Central memory CD8-positive, alpha-beta T cell (primary cell): ENCODE measurements around the gene HERC2.
"Not testable (repeated sequence)": the region's sequence is repeated elsewhere in the genome, so short reads cannot be mapped to it uniquely, and the experiment has no call there.

Experiments
- ATAC-seq: fragments of 150-1000 bp; cut with Tn5 transposase; replicated peaks from 2 replicates; pipeline ENCODE4 v1.10.0; 2022; ENCODE audit warnings: mild to moderate bottlenecking, moderate FRiP score, moderate number of reproducible peaks; ENCODE audit not compliant: poor library complexity, severe bottlenecking; ENCODE audit errors: extremely low read depth
- DNase-seq, 2 donors: peaks; one replicate each; pipeline ENCODE4 v3.0.0; 2021; ENCODE audit warnings: low spot score in 2 of 2
- H3K27ac Mint-ChIP-seq: one replicate; pipeline ENCODE4 v1.8.0; 2022; ENCODE audit warnings: low read depth, mild to moderate bottlenecking, moderate library complexity, mixed read lengths
- H3K27me3 Mint-ChIP-seq: one replicate; pipeline ENCODE4 v1.8.0; 2022; ENCODE audit warnings: mixed read lengths
- H3K36me3 Mint-ChIP-seq: one replicate; pipeline ENCODE4 v1.8.0; 2022; ENCODE audit warnings: mild to moderate bottlenecking, moderate library complexity, mixed read lengths; ENCODE audit not compliant: insufficient read depth
- H3K4me1 Mint-ChIP-seq: one replicate; pipeline ENCODE4 v1.8.0; 2022; ENCODE audit warnings: mixed read lengths
- H3K4me3 Mint-ChIP-seq: one replicate; pipeline ENCODE4 v1.8.0; 2022; ENCODE audit warnings: mild to moderate bottlenecking, moderate library complexity, mixed read lengths
- H3K9me3 Mint-ChIP-seq: one replicate; pipeline ENCODE4 v1.8.0; 2022; ENCODE audit warnings: mixed read lengths

The HERC2 gene

DNA sequence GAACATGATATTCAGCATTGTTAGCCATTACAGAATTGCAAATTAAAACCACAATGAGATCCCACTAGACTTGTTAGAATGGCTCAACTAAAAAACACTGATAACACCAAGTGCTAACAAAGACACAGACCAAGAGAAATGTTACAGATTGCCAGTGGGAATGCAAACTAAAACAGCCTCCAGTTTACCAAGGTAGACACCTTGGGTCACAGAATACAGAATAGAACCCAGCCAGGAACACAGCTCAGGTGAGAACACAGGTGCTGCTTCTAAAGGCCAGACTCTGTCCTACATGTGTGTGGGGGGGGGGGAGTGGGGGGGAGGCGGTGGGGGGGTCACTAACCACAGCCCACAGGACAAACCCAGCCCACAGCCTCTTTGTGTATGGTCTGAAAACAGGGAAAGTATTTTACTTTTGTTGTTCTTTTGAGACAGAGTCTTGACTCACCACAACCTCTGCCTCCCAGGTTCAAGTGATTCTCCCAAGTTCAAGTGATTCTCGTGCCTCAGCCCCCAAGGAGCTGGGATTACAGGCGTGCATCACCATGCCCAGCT lies 26.9 kb downstream of the HERC2 start:
- not testable (repeated sequence) for H3K9me3 Mint-ChIP-seq, H3K27ac Mint-ChIP-seq
- H3K36me3 Mint-ChIP-seq: peaks cover 28% of the 10 kb centered on the region

DNA sequence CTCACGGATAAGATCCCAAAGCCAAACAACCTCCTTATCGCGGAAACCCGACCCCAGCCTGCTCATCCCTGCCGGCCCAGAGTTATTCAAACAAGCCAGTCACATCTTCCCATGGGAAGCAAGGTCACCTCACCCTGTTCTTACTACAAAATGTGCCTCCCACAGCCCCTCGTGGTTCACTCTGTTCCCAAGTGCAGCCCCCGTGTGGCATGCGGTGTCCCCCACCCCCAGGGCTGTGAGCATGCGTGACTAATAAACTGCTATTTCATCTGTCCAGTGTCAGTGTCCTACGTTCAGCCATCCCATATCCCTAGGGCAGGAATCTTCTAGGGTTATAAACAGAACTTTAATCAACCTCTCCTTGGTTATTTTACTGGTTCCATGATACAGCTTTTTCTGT lies 27.4 kb downstream of the HERC2 start:
- H3K9me3 Mint-ChIP-seq, H3K4me3 Mint-ChIP-seq, H3K27me3 Mint-ChIP-seq, ATAC-seq, H3K4me1 Mint-ChIP-seq, H3K27ac Mint-ChIP-seq, DNase-seq: not testable (repeated sequence)
- H3K36me3 Mint-ChIP-seq: peaks cover 30% of the 10 kb centered on the region

More for the DNA sequence above, 26.9 kb downstream of the HERC2 start:
- ATAC-seq, H3K27me3 Mint-ChIP-seq, H3K4me3 Mint-ChIP-seq, H3K4me1 Mint-ChIP-seq, DNase-seq: not testable (repeated sequence)

DNA sequence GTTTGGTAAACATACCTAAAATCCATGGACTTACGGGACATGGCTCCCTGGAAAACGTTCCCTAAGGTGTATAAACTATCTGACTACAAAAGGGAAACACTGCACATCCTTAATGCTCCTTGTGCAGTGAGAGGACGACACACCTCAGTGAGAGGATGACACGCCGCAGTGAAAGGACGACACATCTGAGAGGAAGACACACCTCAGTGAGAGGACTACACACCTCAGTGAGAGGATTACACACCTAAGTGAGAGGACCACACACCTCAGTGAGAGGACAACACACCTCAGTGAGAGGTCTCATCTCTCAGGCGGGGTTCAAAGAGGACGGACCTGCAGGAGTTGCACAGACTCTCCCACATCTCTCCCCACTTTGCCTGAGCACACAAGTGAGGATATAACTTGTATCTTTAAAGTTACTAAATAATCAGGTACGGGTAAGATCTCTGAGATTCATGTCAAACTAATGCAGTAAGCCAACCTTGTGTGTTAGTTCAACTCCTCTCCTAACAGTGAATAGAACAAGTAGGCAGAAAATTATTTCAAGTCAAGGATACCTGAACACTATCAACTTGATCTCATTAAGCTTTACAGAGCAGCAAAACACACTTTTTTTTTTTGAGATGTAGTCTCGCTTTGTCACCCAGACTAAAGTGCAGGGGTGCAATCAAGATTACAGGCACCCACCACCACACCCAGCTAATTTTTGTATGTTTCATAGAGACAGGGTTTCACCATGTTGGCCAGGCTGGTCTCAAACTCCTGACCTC lies 32.1 kb downstream of the HERC2 start:
- H3K27ac Mint-ChIP-seq: no peak overlapping the region
- ATAC-seq (no peak), DNase-seq (no peak)
- H3K9me3 Mint-ChIP-seq: no peaks in the 10 kb centered on the region
- H3K36me3 Mint-ChIP-seq: peaks cover 39% of the 10 kb centered on the region
- H3K4me3 Mint-ChIP-seq: no peak overlapping the region
- peaks cover 29% of the 10 kb centered on the region for H3K4me1 Mint-ChIP-seq
- H3K27me3 Mint-ChIP-seq: no peaks in the 10 kb centered on the region

DNA sequence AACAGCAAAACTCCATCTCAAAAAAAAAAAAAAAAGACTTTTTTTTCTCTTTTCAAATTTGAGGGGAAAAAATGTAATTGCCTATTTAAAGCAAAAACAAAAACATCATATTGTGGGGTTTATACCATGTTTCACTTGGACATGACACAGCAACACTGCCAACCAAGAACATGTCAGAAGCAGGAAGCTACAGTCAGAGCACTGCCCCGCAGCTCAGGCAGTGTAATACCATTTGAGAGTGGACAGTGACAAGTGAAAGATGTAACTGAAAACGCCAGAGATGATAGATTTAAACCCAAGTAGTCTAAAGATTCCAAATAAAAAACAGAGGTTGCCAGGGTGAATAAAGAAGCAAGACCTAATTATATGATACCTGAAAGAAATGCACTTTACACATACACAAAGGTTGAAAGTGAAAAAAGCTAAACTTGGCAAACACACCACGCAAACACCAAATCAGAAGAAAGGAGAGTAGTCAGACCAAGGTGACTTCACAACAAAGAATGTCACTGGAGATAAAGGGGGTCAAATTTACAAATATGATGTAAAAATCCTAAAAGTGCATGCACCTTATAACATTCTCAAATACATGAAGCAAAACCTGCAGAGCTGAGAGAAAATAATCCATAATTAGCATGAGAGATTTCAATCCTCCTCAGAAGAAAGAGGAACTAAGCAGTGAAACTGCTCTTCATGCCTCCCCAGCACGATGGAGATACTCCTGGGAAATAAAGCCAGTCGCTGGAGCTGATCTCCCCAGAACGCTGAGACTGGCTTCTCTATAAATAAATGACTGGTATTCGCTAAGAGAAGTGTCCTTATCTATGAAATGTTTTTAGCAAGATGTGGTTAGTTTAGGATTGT lies 32.9 kb downstream of the HERC2 start:
- H3K4me3 Mint-ChIP-seq, DNase-seq, H3K27ac Mint-ChIP-seq, ATAC-seq, H3K9me3 Mint-ChIP-seq, H3K27me3 Mint-ChIP-seq: not testable (repeated sequence)
- peaks cover 40% of the 10 kb centered on the region for H3K36me3 Mint-ChIP-seq
- peaks cover 28% of the 10 kb centered on the region for H3K4me1 Mint-ChIP-seq

DNA sequence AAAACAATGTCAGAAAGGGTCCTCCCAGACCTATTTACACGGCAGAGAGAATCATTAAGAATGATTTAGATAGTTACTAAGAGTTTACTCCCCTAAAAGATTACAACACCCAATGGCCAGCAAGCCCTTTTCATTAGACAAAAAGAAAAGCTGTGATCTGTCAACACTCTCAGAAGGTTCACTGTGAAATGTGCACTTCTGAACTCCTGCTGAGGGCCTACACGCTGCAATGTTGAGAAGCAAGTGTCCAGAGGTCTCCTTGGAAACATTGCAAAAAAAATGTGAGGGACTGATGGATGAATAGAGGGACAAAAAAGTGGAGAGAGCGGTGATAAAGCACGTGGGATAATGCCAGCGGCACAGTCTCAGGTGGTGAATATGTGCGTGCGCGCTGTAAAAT lies 35.3 kb downstream of the HERC2 start:
- H3K4me3 Mint-ChIP-seq: not testable (repeated sequence)
- peaks cover 41% of the 10 kb centered on the region for H3K4me1 Mint-ChIP-seq
- H3K36me3 Mint-ChIP-seq: peaks cover 30% of the 10 kb centered on the region

DNA sequence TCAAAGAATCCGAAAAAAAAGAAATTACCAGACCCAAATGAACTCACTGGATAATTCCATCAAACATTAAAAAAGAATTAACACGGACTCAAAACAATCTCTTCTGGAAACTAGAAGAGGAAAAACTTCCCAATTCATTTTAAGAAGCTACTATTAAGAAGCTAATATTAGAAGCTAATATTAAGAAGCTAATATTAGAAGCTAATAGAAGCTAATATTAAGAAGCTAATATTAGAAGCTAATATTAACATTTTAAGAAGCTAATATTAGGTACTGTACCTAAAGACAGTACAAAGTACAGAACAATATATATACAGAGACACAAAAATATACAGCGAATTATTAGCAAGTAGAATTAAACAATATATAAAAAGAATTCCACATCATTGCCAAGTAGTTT lies 35.9 kb downstream of the HERC2 start:
- ATAC-seq (no peak), DNase-seq (no peak)
- Mint-ChIP-seq H3K36me3 (peaks cover 27% of the 10 kb centered on the region), H3K9me3 (peaks cover 7% of the 10 kb centered on the region), H3K27me3 (no peaks in the 10 kb centered on the region), H3K4me3 (no peak overlapping the region), H3K27ac (no peak overlapping the region), H3K4me1 (peaks cover 41% of the 10 kb centered on the region)

More for the DNA sequence above, 35.3 kb downstream of the HERC2 start:
- not testable (repeated sequence) for H3K27me3 Mint-ChIP-seq, H3K9me3 Mint-ChIP-seq, DNase-seq, ATAC-seq, H3K27ac Mint-ChIP-seq

DNA sequence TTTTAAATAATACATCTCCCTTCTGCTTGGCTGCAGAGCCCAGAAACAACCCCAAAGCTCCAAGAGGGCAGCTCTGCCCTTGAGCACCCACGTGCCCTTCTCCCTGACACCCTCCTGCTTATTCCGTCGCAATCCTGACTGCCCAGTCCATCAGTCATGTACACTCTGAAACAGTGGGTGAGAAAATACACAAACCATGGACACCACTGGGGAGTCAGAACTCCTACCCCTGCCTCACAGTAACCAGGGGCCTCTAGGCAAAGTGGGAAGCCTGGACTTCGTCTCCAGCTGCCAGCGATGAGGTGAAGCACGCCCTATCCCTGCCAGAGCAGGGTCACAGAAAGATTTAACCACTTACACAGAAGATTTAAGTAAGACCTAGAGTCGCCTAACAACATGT lies 40.1 kb downstream of the HERC2 start:
- DNase-seq (no peak), ATAC-seq (no peak)
- H3K4me3 Mint-ChIP-seq: no peak overlapping the region
- peaks cover 7% of the 10 kb centered on the region for H3K9me3 Mint-ChIP-seq
- H3K27me3 Mint-ChIP-seq: no peaks in the 10 kb centered on the region
- H3K4me1 Mint-ChIP-seq: peaks cover 26% of the 10 kb centered on the region
- H3K27ac Mint-ChIP-seq: no peak overlapping the region
- H3K36me3 Mint-ChIP-seq: peaks cover 31% of the 10 kb centered on the region

DNA sequence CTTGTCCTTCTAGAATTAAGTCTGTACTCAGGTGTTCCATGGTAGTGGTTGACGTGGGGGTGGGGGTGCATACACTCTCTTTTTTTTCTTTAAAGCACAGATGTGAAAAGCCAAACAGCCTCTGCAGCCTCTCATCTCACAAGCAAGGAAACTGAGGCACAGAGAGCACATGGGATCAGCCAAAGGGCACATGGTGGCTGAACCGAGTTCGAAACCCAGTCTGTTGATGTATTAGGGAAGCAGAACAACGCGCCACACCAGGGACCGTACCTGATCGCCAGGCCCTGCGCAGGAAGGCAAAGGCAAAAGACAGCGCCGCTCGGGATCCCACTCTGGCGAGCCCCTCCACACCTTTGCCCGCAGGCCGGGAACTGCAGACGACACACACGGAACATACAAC lies 47.3 kb downstream of the HERC2 start:
- Mint-ChIP-seq H3K9me3 (no peaks in the 10 kb centered on the region), H3K36me3 (peaks cover 20% of the 10 kb centered on the region), H3K27ac (no peak overlapping the region), H3K4me3 (no peak overlapping the region), H3K4me1 (no peaks in the 10 kb centered on the region), H3K27me3 (no peaks in the 10 kb centered on the region)
- ATAC-seq: no peak
- DNase-seq: no peak

DNA sequence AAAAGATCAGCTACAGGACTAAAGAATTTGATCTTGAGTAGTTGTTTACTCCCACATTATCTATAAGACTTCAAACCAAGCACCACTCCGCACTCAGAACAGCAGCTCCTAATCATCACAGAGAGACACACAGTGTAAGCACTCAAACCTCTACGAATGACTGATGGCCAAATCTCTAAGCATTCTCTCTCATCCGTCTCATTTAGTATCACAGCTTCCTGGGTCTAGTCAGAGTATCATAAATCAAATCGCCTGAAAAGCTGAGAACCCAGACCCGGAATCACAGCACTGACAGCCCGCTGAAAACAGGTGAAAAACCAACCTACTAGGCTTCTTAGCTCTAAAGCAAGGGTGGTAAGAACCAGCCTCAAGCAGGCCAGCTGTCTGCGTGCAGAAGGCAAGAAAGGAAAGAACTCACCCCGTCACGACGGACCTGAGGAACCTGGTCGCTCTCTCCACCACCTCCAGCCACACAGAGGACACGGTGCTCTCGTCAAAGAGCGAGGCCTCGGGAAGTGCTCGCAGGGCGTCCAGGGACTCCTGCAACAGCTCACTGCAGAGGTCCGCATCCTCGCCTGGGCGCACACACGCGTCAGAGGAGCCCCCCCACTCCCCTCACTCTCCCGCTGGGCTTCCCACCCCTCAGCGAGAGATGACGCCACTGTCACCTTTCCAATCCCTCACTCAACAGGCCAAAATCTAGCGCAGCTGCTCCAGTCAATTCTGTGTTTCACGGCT lies 47.9 kb downstream of the HERC2 start:
- Mint-ChIP-seq H3K4me3 (no peak overlapping the region), H3K36me3 (peaks cover 20% of the 10 kb centered on the region), H3K4me1 (no peaks in the 10 kb centered on the region), H3K9me3 (no peaks in the 10 kb centered on the region), H3K27ac (no peak overlapping the region), H3K27me3 (no peaks in the 10 kb centered on the region)
- ATAC-seq (no peak), DNase-seq (no peak)

DNA sequence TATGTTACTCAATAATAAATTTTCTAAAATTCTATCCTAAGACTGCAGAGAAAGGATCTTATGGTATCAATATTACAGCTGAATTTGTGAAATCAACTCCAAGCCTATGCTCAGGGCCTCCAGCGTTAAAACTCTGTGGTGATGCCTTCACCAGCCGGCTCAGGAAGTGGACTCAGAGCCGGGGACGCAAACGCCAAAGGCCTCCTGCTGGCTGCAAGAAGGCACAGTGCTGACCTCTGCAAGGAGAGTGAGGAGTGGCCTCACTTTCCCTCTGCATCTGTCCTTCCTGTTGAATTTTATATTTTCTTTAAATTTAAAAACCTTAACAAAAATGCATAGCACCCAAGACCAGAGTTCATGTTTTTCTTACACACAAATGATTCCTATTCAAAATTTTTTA lies 48.5 kb downstream of the HERC2 start:
- H3K4me3 Mint-ChIP-seq: no peak overlapping the region
- H3K4me1 Mint-ChIP-seq: no peaks in the 10 kb centered on the region
- H3K27ac Mint-ChIP-seq: no peak overlapping the region
- no peaks in the 10 kb centered on the region for H3K9me3 Mint-ChIP-seq
- DNase-seq (no peak), ATAC-seq (no peak)
- H3K36me3 Mint-ChIP-seq: peaks cover 23% of the 10 kb centered on the region
- no peaks in the 10 kb centered on the region for H3K27me3 Mint-ChIP-seq

DNA sequence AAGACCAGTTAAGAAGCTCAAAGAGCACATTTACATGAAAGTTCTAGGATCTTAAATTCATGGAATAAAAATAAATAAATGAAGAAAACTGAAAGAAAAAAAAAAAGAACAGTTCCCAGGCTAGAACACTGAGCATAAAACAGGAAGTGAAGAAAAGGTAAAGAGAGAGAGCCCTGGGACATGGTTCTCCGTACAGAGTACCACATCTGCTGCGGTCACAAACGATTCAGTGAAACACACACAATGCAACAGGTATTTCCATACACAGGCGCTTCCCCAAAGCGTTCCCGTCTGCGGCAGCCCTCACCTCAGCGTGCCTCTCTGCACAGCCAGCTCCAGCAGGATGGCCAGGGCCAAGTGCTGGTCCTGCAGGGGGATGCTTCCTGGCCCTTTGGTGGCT lies 49.4 kb downstream of the HERC2 start:
- H3K27me3 Mint-ChIP-seq: no peaks in the 10 kb centered on the region
- H3K4me1 Mint-ChIP-seq: no peaks in the 10 kb centered on the region
- H3K4me3 Mint-ChIP-seq: no peak overlapping the region
- H3K36me3 Mint-ChIP-seq: peaks cover 28% of the 10 kb centered on the region
- no peak overlapping the region for H3K27ac Mint-ChIP-seq
- DNase-seq (no peak), ATAC-seq (no peak)
- no peaks in the 10 kb centered on the region for H3K9me3 Mint-ChIP-seq

DNA sequence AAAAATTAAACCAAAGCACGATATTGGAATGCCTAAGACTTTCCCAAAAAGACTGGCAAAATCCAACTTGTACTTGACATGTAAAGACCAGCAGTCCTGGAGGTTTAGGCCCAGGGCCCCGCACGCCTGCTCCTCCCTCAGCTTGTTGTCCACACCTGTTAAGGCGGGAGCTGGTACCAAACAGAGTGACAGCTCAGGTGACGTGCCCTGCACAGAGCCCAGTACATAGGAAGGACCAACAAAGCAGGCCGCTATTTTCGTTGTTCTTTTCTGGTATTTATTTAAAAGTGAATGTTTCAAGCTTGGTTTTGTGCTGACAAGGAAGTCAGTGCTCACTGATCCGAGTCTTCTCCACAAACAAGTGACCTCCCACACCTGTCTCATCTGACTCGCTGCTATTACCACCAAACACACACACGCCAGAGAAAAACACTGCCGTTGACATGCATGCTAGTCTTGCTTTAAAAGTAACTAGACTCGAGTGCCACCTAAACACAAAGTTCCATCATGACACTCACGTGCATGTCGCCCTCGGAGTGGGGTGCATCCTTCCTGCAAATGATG lies 50.2 kb downstream of the HERC2 start:
- Mint-ChIP-seq H3K4me1 (no peaks in the 10 kb centered on the region), H3K36me3 (peaks cover 25% of the 10 kb centered on the region), H3K27ac (no peak overlapping the region), H3K4me3 (no peak overlapping the region), H3K9me3 (no peaks in the 10 kb centered on the region), H3K27me3 (no peaks in the 10 kb centered on the region)
- DNase-seq (no peak), ATAC-seq (no peak)
